ENCODE measurements around the gene PYDC2. TPM values are rescaled to one million over a fixed set of nuclear protein-coding genes. Genes with fewer than 3 reads are reported as not detected.

PYDC2 gene
- polyA plus RNA-seq, 2 of the 4 experiments (the other 2 are of a cell fraction): not detected

GRCh38 chr3:191420771-191421170 lies 40.2 kb upstream of the PYDC2 start:
- H3K27ac ChIP-seq: no peak overlapping the region
- ATAC-seq: no peak
- no peaks in the 10 kb centered on the region for H3K4me1 ChIP-seq
- TF ChIP-seq JUN (IDR thresholded peaks at IDR 0.05): no peak
- no peak for TF ChIP-seq CBX2 (IDR thresholded peaks at IDR 0.05; ENCODE audit: borderline replicate concordance, low read depth)
- no peak for TF ChIP-seq EHMT2 (IDR thresholded peaks at IDR 0.05; ENCODE audit: low read depth)
- no peak for TF ChIP-seq KDM1A (IDR thresholded peaks at IDR 0.05; ENCODE audit: low read depth)
- TF ChIP-seq KDM5A (IDR thresholded peaks at IDR 0.05): no peak
- no peak for TF ChIP-seq HEYL (CRISPR knock-in tag; IDR thresholded peaks at IDR 0.05)
- ChIA-PET CTCF (interaction anchor here (0.5 to 1.7 kb wide), 2 partner anchors 991 to 1023 kb away, joined by 3 to 11 read pairs; no protein-coding TSS in a partner anchor), POLR2A (no interaction called here)
- no peaks in the 10 kb centered on the region for H3K9me3 ChIP-seq
- WGBS (ENCODE audit: missing lambda C conversion rate): 31% methylated on average over 2 of the region's 2 CpGs
- H3K4me2 ChIP-seq: no peak overlapping the region
- DNase-seq (ENCODE audit: low read depth in 1 of 2, low spot score in 1 of 2): no peak
- H3K4me3 ChIP-seq: no peak overlapping the region
- no peak for FAIRE-seq

GRCh38 chr3:191424881-191425280 lies 36.1 kb upstream of the PYDC2 start:
- FAIRE-seq (no peak), ATAC-seq (no peak), DNase-seq (ENCODE audit: low read depth in 1 of 2, low spot score in 1 of 2) (no peak)
- Histone ChIP-seq H3K9me3 (no peaks in the 10 kb centered on the region), H3K4me2 (no peak overlapping the region), H3K27ac (no peak overlapping the region), H3K4me3 (no peak overlapping the region), H3K4me1 (no peaks in the 10 kb centered on the region)
- ChIA-PET CTCF (interaction anchor here (1.1 to 1.2 kb wide), 2 partner anchors 374 to 1020 kb away, joined by 3 to 4 read pairs; no protein-coding TSS in a partner anchor), POLR2A (no interaction called here)
- WGBS (ENCODE audit: missing lambda C conversion rate): 35% methylated on average over 3 of the region's 3 CpGs
- TF ChIP-seq HDAC2 (IDR thresholded peaks at IDR 0.05) (no peak), BCL3 (IDR thresholded peaks at IDR 0.05) (no peak), CBX2 (IDR thresholded peaks at IDR 0.05; ENCODE audit: borderline replicate concordance, low read depth) (no peak), RFX5 (IDR thresholded peaks at IDR 0.05) (no peak), SMC3 (IDR thresholded peaks at IDR 0.05) (no peak), EHF (CRISPR knock-in tag; IDR thresholded peaks at IDR 0.05) (no peak), POLR2A (IDR thresholded peaks at IDR 0.05; ENCODE audit: low read length) (no peak), NR3C1 (IDR thresholded peaks at IDR 0.05) (no peak), HOXB5 (CRISPR knock-in tag; IDR thresholded peaks at IDR 0.05) (no peak)

GRCh38 chr3:191425322-191425734 lies 35.6 kb upstream of the PYDC2 start:
- ATAC-seq (no peak), DNase-seq (ENCODE audit: low read depth in 1 of 2, low spot score in 1 of 2) (no peak), FAIRE-seq (no peak)
- ChIA-PET CTCF (interaction anchor here (1.2 kb wide), 1 partner anchor 1019 kb away, joined by 4 read pairs; no protein-coding TSS in a partner anchor), POLR2A (no interaction called here)
- Histone ChIP-seq H3K9me3 (no peaks in the 10 kb centered on the region), H3K4me1 (no peaks in the 10 kb centered on the region), H3K27ac (no peak overlapping the region), H3K4me2 (no peak overlapping the region), H3K4me3 (no peak overlapping the region)
- TF ChIP-seq EHF (CRISPR knock-in tag; IDR thresholded peaks at IDR 0.05) (no peak), HEYL (CRISPR knock-in tag; IDR thresholded peaks at IDR 0.05) (no peak)
- WGBS (ENCODE audit: missing lambda C conversion rate): 67% methylated on average over 11 of the region's 11 CpGs

GRCh38 chr3:191426311-191426710 lies 34.7 kb upstream of the PYDC2 start:
- ATAC-seq (no peak), FAIRE-seq (no peak), DNase-seq (ENCODE audit: low read depth in 1 of 2, low spot score in 1 of 2) (no peak)
- ChIA-PET POLR2A (no interaction called here), CTCF (no interaction called here)
- H3K27ac ChIP-seq: no peak overlapping the region
- no peak for TF ChIP-seq JUN (IDR thresholded peaks at IDR 0.05)
- TF ChIP-seq NPAS2 (CRISPR knock-in tag; IDR thresholded peaks at IDR 0.05; ENCODE audit: borderline replicate concordance): no peak
- TF ChIP-seq ZNF302 (CRISPR knock-in tag; IDR thresholded peaks at IDR 0.05): no peak
- no peak for TF ChIP-seq KDM1A (IDR thresholded peaks at IDR 0.05; ENCODE audit: low read depth)
- no peak for TF ChIP-seq RCOR1 (IDR thresholded peaks at IDR 0.05; ENCODE audit: low read depth, low read length)
- no peak for TF ChIP-seq RFX5 (IDR thresholded peaks at IDR 0.05)
- TF ChIP-seq EHF (CRISPR knock-in tag; IDR thresholded peaks at IDR 0.05): no peak
- TF ChIP-seq JUNB (IDR thresholded peaks at IDR 0.05): no peak
- TF ChIP-seq HEYL (CRISPR knock-in tag; IDR thresholded peaks at IDR 0.05): no peak
- TF ChIP-seq HOXB13 (CRISPR knock-in tag; IDR thresholded peaks at IDR 0.05; ENCODE audit: low read depth): no peak
- TF ChIP-seq HOXB5 (CRISPR knock-in tag; IDR thresholded peaks at IDR 0.05): no peak
- no peak for TF ChIP-seq PBX3 (IDR thresholded peaks at IDR 0.05)
- TF ChIP-seq FOSB (CRISPR knock-in tag; IDR thresholded peaks at IDR 0.05): no peak
- no peak for TF ChIP-seq TP53 (CRISPR knock-in tag; IDR thresholded peaks at IDR 0.05)
- no peak for TF ChIP-seq POLR2A (IDR thresholded peaks at IDR 0.05; ENCODE audit: low read length)
- no peak for TF ChIP-seq HDAC2 (IDR thresholded peaks at IDR 0.05)
- no peak for TF ChIP-seq NFE2L2 (conservative IDR thresholded peaks at IDR 0.05; ENCODE audit: low read length)
- TF ChIP-seq ATOH8 (CRISPR knock-in tag; IDR thresholded peaks at IDR 0.05; ENCODE audit: low read depth): no peak
- no peaks in the 10 kb centered on the region for H3K4me1 ChIP-seq
- H3K4me2 ChIP-seq: no peak overlapping the region
- no peaks in the 10 kb centered on the region for H3K9me3 ChIP-seq
- no peak overlapping the region for H3K4me3 ChIP-seq
- 5% methylated on average over 1 of the region's 1 CpG for WGBS (ENCODE audit: missing lambda C conversion rate)
